ENCODE measurements around the gene HEG1.

GRCh38 chr3:125055331-125055912 lies 375 bp downstream of the HEG1 start:
- TF ChIP-seq CTCF (conservative IDR thresholded peaks at IDR 0.05; ENCODE audit: low read depth in 2 of 2), result no peak
- TF ChIP-seq EZH2 (IDR thresholded peaks at IDR 0.05; ENCODE audit: low read depth, unreplicated experiment), result no peak
- TF ChIP-seq POLR2AphosphoS5 (IDR thresholded peaks at IDR 0.05; ENCODE audit: low read depth), result no peak
- TF ChIP-seq ZNF331 (CRISPR knock-in tag; IDR thresholded peaks at IDR 0.05; ENCODE audit: low read depth), result no peak
- TF ChIP-seq JUNB (IDR thresholded peaks at IDR 0.05; ENCODE audit: unreplicated experiment), result no peak
- no peak for TF ChIP-seq NANOG (IDR thresholded peaks at IDR 0.05; ENCODE audit: borderline replicate concordance)
- no peak for TF ChIP-seq REST (IDR thresholded peaks at IDR 0.05; ENCODE audit: unreplicated experiment)
- no peak for TF ChIP-seq EZH2phosphoT487 (IDR thresholded peaks at IDR 0.05; ENCODE audit: unreplicated experiment)
- no peak for TF ChIP-seq CREB1 (CRISPR knock-in tag; IDR thresholded peaks at IDR 0.05; ENCODE audit: low read depth)
- no peak for TF ChIP-seq ETS1 (IDR thresholded peaks at IDR 0.05)
- TF ChIP-seq ZNF114 (CRISPR knock-in tag; IDR thresholded peaks at IDR 0.05), result no peak
- TF ChIP-seq ZNF462 (CRISPR knock-in tag; IDR thresholded peaks at IDR 0.05), result no peak
